Epidermal melanocyte (primary cell): ENCODE data around the gene MDFI.

Experiments
- DNase-seq: peaks from one replicate; pipeline ENCODE4 v3.0.0; 2011; ENCODE audit warnings: low spot score; ENCODE audit not compliant: insufficient read length

MDFI gene

DNA sequence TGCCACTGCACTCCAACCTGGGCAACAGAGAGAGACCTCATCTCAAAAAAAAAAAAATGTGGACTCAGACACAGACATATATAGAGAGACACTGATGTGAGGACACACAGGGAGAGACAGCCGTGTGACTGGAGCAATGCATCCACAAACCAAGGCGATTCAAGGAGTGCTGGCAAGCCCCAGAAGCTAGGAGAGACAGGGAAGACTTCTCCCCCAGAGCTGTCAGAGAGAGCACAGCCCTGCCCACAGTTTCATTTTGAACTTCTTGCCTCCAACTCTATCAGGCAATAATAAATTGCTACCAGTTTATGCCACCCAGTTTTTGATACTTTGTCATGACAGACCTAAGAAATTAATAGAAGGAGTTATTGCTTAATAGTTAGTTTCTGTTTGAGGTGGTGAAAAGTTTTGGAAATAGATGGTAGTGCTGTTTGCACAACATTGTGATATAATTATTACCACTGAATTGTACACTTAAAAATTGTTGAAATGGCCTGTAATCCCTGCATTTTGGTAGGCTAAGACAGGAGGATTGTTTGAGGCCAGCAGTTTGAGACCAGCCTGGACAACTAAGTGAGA, 5.1 kb upstream of the MDFI start:
- no peak for DNase-seq

DNA sequence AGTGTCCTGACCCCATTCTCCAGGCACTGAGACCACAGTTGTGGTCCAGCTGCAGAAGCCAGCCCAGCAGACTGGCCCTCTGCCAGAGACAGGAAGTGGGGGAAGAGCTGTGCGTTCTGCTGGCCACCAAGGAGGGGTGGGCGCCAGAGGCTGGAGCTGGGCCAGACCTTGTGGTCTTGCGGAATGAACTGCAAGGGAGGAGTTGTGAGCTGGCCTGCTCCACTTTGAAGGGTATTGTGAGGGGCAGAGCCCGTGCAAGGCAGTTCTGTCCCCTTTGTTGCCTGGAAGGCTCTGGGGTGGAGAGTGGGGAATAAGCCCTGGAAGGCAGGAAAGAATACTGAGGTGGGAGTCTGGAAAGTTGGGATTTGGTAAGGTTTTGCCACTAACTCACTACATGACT, 3.6 kb upstream of the MDFI start:
- DNase-seq: no peak

DNA sequence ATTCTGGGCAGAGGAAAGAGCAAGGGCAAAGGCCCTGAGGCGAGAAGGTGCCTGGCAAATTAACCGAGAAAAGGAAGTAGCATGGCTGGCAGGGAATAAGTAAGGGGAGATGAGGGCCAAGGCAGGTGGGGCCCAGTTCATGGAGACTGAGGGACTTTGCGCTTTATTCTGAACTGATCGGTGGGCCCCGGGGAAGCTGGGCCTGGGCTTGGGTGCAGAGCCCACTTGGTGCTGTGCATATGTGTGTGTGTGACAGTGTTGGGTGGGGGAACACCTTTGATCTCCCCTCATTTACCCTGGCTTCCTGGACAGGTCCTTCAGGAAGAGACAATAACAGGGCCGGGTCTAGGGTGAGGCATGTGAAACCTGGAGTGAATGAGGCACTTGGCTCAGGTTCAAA, 2.9 kb upstream of the MDFI start:
- no peak for DNase-seq

DNA sequence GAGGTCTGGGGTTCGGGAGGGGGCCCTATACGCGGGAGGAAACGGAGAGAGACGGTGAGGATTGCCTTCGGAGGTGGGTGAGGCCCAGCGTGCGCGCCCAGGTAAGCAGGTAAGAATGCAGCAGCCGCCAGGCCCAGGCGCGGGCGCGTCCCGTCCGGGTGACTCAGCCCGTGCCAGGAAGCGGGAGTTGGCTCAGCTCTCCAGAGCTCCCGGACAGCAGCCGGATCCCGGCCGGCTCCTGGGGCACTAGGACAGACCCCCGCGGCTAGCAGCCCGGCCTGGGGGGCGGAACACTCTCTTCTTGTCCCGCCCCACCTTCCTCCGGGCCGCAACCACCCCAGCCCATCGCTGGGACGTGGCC, 1.5 kb upstream of the MDFI start:
- DNase-seq: no peak

DNA sequence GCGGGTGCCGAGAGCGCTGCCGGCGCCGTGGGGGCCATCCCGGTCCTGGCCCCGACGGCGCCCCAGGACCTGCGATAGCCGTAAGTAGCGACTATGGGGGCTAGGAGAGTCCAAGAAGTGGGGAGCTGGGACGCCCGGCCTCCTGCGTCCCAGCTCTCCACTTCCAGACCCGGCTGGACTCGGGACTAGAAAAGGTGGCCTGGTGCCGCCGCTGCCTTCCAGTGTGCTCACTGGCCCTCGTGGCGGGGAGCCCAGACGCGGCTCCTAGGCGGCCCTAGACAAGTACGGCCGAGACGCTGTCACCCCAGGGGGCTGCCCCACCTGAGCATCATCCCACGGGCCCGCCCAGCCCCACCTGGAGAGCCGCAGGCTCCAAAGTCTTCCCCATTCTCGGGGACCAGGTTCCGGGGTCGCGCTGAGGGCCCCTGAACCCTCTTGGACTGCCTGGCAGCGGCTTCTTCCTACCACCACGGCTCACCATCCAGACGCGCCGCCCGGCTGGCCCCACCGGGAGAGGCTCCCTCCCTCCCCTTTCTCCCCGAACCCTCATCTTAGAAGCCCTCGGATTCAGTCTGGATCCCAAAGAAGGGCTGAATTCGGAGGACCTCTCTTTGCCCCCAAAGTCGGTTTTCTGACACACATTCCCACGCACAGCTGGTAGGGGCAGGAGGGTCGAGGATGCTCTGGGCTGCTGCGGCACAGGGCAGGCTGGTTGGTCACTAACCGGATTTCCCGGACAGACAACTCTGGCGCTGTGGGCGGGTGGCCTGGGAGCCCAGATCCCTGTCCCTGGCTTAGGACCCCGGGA, 870 bp upstream of the MDFI start:
- DNase-seq: no peak

DNA sequence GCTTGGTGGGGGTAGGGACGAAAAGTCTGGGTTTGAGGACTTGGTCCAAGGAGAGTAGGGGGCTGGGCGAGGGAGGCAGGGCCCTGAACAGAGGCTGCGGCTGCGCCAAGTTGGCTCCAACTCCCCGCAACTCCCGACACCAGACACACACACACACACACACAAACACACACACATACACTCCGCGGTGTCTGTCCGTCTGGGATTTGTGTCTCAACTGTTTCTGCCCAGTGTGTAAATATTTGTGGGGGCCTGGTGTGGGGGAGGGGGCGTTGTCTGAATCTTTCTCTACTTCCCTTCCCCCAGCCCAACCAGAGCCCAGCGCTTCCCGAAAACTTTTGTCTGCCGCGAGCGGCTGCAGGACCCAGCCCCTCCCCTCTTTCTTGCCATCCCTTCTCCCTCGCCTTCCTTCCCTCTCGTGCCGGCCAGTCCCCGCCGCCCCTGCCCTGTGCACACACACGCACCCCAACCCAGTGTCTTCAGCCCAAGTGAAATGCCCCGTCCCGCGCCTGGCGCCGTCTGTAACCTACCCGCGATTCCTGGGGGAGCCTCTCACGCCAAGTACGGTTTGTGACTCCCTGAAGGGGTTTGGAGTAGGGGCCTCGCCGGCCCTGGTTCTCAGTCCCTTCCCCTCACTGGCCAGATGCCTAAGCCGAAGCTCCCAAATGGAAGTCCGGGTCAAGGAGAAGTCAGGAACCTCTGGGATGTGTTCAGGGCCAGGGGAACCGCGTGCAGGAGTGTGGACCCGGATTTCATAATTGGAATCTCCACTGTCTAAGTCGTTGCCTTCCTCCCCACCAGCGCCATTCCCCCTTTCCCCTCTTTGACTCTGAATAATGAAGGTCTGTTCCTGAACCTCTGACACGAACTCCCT, 904 bp downstream of the MDFI start:
- DNase-seq: no peak

DNA sequence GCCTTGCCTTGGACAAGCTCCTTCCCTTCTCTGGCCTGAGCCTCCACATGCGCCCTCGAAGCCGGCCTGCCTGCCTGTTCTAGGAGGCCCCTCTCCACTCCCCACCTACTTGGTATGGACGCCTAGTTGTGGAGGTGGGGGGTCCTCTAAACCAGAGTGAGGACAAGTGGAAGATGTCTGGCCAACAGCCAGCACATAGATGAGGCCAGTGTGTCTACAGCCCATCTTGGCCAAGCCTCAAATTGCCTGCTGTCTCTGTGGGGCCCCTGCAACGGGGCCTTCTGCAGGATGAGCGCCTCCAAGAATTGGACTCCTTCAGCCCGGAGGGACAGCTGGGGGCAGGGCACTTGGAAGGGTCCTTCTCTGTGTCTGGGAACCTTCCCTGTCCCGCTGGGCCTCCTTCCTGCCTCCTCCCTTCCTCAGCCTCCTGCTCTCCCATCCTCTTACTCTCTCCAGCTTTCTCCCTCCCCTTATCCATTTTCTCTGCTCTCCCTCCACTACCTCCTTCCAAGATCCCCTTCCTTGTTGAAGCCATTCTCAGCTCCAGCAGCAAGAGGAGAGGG, 1.6 kb downstream of the MDFI start:
- DNase-seq: no peak

DNA sequence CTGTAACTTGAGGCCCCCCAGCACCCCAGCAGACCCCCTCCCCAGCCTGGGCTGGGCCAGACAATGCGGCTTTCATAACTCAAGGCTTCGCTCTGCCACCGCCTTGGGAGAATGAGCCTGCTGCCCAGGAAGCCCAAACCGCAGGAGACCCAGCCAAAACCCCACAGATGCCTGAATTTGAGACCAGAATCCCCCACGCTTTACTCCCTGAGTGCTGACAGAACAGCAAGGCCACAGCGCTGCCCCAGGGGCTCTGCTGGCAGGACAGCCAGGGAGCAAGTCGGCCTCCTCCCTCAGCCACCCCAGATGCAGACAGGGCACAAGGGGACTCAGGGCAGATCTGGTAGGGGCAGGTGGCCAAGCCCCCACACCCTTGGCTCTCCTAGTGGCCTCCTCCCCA, 2.2 kb downstream of the MDFI start:
- DNase-seq: no peak

DNA sequence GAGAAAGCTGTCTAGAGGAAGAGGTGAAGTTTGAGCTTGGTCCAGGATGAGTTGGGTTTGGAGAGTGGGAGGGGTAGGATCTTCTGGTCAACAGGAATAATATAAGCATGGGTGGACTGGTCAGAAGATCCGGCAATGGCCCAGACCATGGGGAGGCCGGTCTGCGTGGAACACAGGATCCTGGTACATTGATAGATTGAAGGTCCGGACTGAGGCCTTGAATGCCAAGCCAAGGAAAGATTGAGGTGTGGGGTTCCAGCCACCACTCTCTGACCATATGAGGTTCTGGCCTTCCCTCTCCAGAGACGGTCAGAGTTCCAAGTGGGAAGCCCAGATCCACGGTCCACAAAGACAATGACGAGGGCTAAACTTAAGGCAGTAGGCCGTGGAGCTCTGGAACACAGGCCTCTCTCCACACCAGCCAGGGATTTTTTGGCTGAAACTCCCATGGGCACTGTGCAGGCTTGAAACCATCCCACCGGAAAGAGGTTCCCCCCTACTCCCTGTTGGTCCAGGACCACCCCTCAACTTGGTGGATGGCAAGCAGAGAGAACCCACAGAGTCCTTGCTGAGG, 3.2 kb downstream of the MDFI start:
- DNase-seq: no peak

DNA sequence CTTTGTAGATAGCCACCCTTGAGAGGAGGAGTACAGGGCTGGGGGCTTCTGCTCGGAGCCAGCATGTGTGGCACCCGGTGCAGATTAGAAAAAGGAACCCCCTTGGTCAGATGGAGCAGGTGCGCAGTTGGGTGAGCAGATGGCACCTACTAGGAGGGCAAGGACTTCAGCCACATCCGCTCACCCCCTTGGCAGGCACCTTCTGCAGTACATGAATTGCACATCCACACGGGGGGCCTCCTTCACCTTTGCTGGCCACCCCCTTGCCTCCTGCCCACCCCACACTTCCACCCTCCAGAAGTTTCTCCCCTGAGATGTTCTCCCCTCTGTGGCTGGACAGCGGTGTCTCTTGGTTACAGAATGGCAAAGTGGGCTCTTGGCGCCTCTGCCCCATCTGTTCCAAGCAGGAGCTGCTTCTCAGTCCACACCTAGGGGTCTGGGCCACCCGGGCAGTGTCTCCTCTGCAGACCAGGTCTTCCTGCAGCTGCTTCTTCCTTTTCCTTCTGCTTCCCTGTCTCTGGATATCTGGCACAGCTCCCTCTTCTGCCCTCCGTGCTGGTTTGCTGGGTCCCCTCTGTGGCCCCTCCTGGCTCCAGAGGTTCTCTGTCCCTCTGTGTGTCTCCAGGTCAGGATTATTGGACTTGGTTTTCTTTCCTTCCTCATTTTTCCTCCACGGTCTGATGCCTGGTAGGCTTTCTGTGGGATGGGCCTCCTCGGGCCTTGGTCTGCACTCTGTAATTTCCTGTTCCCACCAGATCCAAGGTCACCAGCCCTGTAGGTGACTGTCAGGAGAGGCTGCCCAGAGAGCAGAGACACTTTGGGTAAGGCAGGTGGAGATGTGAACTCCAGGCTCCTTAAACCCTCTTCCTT, 4.1 kb downstream of the MDFI start:
- no peak for DNase-seq

DNA sequence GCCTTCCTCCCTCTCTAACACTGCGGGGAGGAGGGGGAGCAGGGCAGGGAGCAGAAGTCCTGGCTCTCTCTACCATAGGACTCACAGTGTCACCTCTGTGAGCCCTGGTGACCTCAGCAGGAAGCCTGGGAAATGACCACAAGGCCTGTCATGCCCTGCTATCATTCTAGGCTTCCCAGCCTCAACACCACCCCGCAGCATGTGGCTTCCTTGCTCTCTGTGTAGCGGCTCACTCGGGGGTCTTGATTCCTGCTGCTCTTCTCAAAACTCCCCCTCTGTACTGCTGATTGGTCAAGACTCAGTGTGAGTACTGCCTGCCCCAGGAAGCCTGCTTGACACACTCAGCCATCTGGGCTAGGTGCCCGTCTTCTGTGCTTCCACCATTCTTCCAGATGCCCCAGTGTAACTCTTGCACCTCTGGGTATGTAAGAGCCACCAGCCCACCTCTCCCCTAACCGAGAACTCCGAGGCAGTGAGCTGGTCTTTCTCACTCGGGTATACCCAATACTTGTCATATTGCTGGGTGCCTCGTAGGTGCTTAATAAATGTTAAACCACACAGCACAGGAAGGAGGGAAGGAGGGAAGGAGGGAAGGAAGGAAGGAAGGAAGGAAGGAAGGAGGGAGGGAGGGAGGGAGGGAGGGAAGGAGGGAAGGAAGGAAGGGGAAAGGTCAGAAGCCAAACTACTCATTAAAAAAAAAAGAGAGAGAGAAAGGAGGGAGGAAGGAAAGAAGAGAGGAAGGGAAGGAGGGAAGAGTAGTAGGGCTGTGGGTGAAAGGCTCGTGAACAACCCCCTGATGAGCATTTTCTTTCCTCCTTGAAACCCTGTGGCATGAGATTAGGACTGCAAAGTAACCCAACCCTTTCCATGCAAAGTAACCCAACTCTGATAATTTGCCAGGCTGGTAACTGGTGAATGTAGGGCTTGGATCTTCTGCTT, 5.0 kb downstream of the MDFI start:
- no peak for DNase-seq

DNA sequence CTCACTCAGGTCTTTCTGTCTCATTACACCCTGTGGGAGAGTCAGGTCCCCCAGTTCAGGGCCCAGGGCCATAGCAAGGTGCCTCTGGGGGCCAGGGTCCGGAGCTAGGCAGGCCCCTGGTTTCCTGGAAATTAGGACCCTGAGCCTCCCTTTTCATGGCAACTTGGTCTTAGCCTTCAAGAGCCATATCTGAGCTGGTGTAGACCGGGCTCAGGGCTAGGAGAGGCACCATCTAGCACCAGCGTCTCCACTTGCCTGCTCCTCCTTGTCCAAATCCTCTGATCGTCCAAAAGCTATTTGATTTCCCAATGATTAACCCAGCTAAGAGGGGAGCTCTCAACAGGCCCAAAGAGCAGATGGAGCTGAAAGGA, 5.6 kb downstream of the MDFI start:
- no peak for DNase-seq

DNA sequence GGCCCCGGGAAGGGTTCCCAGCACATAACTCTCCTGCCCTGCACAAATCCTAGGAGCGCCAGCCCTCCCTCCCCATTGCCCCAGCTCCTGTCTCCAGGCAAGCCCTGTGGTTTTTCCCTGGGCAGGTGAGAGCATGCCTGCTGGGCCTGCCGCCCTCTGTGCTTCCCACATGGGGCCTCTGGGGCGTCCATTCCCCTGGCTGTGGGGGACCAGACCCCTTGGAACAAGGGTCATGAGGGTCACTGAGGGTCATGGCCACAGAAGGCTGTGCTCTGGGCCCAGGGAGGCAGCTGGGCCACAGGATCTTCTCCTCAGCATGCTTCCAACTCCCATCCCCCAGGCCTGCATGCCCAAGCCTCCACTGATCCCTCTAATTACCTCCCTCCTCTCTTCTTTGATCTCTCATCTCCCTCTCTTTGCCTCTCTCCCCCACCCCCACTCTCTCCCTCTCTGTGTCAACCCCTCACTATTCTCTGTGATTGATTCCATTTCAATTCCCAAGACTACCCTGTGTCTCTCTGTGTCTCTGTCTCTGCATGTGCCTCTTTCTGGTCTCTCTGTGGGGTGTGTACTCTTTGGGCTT, 6.1 kb downstream of the MDFI start:
- no peak for DNase-seq

DNA sequence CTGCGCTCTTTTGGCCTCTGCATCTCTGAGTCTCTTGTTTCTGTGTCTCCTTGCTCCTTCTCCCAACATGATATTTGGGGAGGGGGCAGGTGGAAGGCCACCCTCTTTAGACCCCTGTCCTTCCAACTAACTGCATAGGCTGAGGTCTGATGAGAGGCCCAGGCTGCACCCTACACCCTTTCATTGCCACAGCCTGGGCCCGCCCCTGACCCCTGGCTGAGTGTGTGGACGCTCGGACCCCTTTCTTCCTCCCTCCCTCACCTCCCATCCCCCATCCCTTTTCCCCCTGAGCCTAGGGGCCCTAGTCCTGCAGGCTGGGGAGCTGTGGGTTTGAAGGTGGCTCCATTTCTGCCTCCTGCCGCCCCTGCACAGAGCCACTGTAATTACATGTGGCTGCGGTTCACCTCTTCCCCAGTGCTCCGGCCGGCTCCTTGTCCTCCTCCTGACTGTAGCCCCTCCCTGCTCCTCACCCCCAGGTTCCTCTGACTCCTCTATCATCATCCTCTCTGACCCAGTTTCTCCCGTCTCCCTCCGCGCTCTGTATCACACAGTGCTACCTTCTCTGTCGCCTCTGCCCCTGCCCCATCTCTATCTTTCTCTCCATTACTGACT, 6.8 kb downstream of the MDFI start:
- no peak for DNase-seq

DNA sequence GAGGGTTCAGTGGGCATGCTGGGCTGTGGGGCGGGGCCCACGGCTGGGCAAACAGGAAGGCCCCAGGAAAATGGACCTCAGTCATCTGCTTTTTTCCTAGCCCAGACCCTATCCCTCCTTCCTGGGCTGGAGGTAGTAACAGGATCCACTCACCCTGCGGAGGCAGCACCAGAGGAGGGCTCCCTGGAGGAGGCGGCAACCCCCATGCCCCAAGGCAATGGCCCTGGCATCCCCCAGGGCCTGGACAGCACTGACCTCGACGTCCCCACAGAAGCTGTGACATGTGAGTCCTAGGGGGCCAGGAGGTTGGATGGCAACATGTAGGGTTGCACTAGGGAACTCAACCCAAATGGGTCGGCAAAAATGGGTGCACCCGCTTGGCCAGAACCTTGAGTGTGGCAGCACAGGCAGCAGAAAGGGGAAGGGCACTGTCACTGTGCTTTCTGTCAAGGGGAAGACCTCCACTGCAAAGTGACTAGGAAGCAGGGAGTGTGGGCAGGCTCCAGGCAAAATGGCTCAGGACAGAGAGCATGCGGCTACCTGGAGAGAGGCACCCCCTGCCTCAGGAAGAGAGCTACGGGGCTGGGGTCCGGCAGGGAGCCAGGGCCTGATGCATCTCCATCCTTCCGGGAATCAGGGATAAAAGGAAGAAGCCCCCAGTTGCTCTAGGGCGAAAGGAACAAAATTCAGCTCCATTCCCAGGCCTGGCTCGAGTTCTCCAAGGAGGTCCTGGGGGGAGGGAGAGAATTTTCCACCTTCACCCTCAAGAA, 7.9 kb downstream of the MDFI start:
- no peak for DNase-seq

DNA sequence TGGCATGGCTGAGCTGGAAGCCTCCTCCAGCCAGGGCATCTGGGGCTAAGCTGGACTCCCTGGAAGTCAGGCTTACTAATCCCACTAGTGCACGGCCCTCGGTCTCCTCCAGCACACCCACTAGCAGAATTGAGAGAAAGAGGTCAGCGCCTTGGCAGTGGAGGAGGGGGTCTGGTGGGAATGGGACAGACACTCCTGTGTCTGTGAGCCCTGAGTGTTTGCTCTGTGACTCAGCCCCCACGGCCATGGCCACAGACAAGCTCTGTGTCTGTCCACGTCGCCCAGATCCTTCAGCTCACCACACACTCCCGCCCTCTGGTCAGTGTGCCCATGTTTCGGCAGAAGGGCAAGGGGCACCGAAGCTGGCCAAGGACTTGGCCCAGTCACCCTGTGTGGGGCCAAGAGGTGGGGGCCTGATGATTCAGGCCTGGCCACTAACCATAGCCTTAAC, 8.8 kb downstream of the MDFI start:
- no peak for DNase-seq

DNA sequence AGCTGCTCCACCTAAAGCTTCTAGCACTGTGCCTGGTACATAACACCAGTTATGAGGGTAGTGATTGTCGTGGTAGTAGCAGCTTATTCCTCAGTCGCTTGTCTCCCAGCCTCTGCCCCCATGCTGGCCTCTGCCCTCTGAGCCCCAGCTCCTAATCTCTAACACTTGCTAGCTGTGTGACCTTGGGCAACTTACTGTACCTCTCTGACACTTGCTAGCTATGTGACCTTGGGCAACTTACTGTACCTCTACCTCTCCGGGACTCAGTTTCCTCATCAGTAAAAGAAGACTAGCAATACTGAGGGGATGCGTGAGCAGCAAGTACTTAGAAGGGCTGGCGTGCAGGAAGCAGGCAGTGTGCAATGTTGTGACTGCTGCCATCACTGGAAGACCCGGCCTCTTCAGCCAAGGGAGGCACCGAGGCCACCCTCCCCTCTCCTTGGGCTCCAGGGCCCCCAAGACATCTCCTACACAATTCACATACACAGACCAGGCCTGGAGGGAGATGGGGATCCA, 9.9 kb downstream of the MDFI start:
- no peak for DNase-seq

DNA sequence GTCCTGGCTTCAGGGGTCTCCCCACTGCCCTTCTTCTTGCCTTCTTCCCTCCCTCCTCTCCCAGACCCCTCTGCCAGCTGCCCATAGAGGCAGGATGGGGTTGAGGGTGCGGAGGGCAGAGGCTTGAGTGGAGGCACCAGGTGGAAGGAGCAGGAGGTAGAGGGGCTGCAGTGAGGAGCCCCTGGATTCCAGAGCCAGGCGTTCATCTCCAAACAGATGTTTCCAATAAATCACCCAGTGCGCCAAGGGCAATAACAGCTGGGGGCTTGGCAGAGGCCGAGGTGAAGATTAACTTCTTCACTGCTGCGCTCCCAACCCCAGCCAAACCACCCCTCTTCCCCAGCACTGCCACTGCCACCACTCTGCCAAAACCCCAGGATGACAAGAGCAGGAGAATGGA, 10.7 kb downstream of the MDFI start:
- DNase-seq: no peak
